HuH-7.5 (cell line): Measurements from ENCODE around the gene RBPJ.
"Not testable (repeated sequence)": the region's sequence is repeated elsewhere in the genome, so short reads cannot be mapped to it uniquely, and the experiment has no call there.

ENCODE experiments used
- DNase-seq: peaks from one replicate; pipeline ENCODE4 v3.0.0; 2011; ENCODE audit warnings: low spot score

Gene RBPJ

DNA sequence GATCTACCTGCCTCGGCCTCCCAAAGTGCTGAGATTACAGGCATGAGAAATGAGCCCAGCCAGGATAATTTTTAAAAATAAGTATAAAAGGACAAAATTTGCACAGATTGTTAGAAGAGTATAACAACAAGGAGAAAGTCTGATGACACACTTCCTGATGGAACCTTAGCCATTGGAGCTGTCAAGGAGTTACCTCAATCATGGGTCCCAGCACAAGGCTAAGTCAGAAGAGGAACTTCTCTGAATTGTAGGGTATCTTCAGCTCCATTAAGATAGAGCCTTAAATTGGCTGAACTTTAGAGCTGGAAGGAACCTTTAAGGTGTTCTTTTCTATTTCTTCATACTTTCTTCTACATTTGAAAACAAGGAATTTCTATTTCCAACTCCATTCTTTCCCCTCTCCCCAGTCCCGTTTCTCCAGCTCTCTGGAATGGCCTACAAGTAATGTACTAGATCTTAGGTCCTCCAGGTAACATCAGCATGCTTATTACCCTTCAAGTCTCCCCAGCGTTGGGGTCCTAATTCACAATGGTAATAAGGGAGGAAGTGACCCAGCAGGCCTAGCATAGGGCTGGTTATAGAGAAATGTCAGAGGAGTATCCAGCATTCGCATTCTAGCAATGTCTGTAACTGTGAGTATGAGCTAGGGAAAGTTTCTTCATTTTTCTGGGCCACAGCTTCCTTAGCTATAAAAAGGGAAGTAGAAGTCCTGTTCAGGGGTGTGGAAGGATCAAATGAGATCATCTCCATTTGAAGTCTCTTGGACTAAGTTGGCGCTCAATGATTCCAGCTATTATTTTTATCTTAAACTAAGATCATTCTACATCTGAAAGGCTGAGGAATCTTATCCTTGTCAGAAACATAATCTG, 18.5 kb upstream of the RBPJ start:
- DNase-seq, result no peak

DNA sequence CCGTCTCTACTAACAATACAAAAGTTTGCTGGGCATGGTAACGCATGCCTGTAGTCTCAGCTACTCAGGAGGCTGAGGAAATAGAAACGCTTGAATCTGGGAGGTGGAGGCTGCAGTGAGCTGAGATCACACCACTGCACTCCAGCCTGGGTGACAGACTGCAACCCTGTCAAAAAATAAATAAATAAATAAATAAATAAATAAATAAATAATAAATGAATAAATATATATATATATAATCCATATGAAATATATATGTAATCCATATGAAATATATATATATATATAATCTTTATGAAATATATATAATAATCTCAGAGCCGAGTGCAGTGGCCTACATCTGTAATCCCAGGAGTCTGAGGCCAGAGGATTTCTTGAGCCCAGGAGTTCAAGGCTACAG, 17.8 kb upstream of the RBPJ start:
- no peak for DNase-seq

DNA sequence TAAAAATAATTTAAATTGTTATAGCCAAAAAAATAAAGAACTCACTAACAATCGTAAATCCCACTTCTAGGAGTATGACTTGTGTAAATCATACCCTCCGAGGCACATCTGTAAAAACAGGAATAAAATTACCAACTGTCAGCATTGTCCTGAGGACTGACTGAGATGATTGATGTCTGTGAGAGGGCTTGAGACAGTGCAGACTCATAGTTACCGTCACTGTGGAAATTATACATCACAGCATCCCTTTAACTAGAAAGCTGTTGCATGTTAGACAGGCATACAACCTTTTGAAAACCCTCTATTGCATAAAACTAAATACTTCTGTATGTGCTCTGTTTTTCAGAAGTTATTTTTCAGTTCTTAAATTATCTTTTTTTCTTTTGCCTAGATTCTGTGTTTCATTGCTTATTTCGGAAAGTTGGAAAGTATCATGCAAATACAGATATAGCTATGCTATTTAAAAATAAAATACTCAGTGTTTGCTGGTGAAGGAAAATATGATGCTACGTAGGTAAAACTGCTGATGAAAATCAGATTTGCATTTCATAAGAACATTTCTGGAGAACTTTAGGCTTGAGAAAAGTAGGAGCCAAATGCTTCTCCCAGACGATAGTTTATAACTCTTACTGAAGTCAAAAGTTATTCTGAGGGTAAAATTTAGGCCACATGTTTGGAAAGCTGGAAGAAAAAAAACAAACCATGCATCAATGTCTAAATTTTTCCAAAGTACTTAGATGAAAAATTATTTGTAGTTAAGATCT, 13.6 kb upstream of the RBPJ start:
- DNase-seq, result no peak

DNA sequence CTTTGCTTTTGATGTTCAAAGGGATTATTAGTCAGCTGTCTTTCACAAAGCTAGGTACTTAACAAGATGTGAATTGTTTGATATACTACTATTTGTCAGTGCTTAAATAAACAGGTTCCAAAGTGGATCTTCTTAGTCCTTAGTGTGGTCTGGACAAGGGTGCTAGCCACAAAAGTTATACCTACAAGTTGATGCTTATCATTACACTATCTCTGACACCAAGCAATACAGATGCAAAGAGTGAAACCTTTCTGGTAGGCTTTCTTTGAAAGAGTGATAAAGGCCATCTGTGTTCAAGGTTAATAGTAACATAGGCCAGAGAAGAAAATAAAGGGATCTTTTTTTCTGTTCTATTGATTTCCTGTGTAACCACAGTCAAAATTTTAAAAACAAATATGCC, 12.2 kb upstream of the RBPJ start:
- no peak for DNase-seq

DNA sequence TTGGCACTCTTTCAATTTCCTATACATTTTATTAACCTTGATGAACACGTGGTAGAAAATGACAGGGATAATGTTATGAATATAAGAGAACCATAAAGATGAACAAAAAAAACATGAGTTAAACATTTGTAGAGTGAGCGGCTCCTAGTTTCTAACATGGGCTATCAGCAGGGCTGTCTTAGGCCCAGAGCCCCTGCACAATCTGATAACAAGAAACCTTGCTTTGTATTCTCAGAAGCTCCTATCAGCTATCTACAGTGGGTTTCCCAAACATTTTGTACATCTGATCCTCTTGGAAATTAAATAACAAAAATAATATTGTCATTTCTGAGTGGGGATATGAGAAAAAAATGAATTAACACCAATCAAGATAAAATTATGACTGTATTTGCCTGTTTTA, 10.6 kb upstream of the RBPJ start:
- DNase-seq, result no peak

DNA sequence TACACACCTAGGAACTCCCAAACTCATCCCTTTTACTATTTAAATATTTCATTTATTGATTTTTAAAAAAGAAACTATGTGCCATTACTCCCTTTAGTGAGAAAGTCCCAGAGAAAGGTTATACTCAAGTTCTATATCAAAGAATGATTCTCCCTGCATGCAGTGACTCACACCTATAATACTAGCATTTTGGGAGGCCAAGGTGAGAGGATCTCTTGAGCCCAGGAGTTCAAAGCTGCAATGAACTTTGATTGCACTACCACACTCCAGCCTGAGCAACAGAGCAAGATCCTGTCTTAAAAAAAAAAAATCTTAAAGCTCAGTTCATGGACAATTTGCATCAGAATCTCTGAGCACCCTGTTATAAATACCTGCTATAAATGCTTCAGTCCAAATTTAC, 9.2 kb upstream of the RBPJ start:
- DNase-seq, result no peak

DNA sequence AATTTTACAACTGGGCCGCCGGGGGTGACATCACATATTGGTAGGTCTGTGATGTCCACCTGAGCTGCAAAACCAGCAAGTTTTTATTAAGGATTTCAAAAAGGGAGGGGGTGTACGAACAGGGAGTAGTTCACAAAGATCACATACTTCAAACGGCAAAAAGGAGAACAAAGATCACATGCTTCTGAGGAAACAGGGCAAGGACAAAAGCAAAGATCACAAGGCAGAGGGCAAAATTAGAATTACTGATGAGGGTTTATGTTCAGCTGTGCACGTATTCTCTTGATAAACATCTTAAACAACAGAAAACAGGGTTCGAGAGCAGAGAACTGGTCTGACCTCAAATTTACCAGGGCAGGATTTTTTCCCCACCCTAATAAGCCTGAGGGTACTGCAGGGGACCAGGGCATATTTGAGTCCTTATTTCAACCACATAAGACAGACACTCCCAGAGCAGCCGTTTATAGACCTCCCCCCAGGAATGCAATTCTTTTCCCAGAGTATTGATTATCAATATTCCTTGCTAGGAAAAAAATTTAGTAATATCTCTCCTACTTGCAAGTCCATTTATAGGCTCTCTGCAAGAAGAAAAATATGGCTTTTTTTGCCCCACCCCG, 5.4 kb upstream of the RBPJ start:
- not testable (repeated sequence) for DNase-seq

DNA sequence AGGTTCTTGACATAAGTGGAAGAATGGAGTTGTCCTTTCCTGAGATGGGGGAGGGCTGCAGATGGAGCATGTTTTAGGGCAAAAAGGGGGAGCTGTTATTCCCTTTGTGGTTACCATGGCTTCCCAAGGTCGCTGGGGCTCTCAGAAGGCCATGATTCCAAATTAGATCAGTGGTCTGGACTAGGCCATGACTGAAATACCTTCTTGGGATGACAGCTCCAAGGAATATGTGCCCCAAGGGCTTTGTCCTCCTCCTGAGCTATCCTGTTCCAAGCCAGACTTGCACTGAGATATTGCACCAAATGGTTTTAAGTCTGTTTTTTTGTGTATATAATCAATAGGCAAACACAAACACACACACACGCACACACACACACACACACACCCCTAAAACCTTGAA, 3.0 kb upstream of the RBPJ start:
- no peak for DNase-seq

DNA sequence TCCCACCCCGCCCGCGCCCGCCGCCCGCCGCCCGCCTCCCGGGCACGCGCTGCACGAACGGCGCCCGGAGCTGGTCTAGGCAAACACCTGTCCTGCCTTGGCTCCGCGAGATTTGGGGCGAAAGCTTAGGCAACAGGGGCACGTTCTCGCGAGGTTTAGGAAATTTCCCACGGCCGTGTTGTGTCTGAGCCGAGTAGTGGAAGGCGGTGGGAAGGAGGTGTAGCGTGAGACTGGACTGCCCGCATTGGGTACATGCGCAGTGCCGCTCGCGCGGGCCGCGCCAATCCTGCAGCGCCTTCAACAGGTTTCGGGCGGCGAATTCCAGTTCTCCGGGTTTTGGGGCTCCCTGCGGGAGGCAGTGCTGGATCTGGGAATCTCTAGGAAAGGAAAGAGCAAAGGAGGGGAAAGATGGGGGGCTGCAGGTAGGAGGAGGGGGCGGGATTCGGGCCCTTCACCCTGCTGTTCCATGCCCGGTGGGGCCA, 1.3 kb upstream of the RBPJ start:
- peak; percentile 99 for DNase-seq

DNA sequence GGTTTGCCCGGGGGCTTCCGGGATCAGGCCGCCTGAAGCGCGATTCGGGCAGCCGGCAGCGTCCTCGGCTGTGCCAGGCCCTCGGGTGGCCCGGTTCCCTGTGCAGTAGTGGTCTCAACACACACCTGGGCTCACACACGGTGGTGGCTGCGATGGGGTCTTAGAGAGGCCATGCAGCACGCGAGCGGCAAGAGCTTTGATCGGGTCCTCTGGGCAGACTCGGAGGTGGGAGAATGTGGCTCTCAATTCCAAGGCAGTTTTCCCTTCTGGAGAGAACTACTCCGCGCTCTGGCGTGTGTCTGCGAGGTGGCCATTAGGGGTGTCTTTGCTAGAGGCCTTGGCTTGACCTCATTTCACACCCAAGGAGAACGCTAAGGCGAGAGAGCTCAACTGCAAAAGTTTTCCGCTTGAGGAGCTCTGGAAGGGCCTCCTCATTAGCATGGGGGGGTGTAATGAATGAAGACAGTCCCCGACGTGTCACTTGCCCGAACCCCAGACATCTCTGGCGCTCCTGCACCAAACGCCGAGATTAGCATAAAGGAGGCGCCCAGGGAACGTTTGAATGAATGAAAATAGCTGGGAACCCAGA, 771 bp upstream of the RBPJ start:
- no peak for DNase-seq

DNA sequence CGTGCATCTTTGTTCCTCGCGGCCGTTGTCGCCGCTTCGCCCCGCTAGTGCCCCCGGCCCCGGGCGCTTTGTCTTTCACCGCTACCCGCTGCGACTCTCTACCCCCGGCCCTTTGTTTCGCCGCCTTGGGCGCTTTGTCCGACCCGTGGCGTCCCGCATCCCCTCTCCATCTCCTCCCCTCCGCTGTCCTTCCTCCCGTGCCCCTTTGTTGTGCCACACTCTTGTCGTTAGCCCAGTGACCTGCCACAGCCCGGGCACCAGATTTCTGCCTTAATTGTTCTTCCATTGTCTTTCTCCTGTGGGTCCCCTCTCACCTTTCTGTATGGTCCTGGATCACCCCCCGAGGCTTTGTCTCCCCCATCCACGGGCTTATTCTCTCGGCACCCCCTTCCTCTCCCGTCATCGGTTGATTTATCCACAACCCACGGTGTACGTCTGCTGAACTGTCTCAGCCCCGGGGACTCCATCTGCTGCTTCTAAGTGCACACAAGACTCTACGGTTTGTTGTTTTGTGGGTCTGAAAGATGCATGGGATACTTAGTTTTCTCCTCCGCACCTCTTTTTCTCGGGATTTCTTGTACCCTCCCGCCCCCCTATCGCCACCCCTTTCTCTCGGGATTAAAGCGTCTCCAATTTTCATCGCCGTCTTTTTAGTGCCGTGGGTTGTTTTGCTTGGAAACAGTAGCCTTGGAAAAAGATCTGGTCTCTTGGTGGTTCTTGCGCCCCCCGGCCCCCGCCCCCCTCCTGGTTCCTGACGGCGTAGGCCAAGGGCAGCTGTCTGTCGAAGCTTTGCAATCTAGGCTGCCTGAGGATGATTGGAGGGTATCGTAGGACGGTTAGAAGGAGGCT, 783 bp downstream of the RBPJ start:
- DNase-seq, result peak; percentile 66

DNA sequence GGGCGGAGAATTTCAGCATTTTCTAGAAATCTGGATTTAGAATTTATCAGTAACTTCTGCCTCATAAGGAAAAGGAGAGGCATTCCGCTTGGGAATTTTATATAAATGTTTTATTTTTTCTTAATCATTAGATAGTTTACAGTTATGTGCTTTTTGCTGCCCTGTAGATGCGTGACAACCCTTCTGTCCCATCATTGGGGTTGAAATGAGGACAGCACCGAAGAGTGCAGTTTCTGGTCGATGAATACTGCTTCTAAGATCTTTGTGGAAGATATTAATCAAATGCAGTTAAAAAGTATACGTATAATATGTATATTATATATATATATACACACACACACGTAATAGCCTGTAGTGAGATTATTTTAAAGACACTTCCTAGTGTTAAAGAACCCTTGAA, 1.5 kb downstream of the RBPJ start:
- no peak for DNase-seq

DNA sequence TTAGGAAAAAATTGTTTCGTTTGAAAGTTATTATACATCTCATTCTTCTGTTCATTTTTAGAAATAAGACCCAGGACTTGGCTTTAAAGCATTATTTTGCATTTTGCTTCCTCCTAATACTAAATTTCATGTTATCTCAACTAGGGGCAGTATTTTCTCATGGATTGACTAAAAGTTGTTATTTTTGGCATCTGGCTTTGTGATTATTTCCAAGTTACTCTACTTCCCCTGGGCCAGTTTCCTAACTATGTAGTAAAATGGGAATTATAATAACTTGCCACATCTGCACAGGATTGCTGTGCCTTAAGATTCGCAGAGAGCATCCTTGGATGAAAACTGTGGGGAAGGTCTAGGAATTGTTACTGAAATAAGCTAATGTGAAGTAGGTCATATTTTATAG, 3.0 kb downstream of the RBPJ start:
- no peak for DNase-seq

DNA sequence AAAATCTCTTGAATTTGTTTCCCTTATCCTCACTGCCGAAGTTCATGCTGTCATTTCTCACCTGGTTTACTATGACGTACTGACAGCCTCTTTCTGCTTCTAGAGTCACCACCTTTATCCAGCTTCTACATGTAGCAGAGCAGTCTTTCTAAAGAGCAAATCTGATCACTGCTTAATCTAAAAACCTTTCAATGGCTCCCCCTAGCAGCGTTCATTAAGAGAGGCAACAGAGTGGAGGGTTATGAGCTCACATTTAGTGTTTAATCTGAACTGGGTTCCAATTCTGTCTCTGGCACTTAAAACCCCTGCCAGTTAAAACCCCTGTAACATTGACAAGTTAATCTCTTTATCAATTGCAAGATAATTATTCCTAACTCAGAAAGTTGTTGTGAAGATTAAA, 4.4 kb downstream of the RBPJ start:
- no peak for DNase-seq

DNA sequence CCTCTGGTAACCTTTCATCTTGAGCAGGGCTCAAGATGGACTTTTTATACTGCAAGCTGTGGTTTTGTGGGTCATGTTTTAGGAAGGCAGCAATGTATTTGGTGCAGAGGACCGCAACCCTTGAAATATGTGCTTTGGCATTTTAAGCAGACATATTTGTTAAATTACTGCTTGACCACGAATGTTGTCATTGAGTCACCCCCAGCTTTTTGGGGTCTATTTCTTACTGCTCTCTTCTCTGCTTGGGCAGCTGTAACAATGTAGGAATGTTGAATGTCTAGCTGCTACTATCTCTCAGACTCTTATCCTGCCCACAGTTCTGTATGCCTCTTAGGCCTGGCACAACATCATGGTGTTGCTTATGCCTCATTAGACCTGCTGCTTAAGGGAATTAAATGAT, 6.0 kb downstream of the RBPJ start:
- no peak for DNase-seq

DNA sequence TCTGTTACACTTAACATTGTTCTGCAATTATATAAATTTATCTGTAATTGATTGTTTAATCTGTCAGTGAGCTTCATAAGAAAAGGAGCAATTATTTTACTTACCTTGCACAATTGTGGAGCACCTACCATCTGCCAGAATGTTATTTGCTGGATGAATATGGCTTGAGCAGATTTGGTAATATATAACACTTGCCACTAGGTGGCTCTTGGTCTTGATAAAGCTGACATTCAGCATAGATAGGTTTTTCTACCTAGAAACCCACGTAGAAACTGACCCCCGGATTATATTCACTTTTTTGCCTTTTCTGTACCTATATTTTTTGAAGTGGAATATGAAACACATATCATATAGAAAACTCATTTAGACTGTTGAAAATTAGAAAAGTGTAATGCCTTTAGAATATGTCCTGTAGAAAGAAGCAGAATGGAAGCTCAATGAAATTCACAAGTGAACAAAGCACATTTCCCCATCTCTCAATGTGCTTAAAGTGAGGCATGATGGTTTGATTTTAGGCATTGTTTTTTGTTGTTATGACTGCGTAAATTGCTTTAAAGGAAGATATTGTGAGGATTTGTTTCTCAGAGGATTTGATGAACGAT, 9.5 kb downstream of the RBPJ start:
- peak; percentile 42 for DNase-seq

DNA sequence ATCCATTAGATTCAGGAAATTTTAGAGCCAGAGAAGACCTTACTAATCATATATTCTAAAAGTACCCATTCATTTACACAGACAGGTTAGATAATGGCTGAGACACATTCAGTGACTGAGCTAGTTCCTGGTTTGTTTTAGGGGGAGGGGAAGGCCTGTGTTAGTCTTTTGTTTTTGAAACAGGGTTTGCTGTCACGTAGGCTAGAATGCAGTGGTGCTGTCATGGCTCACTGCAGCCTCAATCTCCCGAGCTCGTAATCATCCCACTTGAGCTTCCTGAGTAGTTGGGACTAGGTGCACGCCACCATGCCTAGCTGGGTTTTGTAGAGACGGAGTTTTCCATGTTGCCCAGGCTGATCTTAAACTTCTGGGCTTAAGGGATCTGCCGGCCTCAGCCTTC, 10.1 kb downstream of the RBPJ start:
- no peak for DNase-seq

DNA sequence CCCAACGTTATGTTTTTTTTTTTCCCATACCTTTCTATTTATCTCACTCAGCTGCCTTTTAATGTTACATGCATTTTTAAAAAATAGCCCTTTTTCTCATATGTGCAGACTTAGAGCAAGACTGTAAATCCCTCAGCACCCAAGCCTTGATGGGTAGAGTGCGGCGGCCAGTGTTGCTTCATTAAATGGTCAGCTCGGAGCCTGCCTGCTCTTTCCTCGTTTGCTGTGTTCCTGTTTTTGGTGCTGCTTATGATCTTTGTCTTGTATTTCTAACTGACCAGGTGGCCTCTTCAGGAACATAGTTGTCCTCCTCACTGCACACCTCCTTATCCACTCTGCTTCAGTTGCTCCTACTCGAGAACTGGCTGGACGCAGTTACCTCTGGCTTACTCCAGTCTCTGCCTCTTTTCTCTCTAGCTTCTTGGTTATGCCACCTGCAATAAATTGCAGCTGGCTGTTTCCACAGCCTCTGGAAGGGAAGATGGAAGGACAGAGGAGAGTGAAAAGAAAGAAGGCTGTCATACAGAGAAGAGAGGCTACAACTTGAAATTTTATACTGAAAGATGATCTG, 10.7 kb downstream of the RBPJ start:
- no peak for DNase-seq

DNA sequence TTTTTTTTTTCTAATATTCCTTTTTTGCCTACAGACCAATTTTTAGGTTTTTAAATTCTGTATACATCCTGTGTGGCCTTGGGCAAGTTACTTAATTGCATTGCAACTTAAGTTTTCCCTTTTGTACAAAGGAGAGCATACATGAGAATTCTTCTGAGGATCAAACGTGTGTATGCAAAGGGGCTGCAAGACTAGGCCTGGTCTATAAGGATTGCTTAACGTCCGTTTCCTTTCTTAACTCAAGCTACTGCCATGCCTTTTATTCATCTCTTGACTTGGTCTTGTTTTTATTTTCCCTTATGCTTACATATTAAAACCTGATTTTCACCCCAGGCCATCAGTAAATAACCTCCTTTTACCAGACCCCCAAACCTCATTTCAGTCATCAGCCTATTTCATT, 13.6 kb downstream of the RBPJ start:
- no peak for DNase-seq

DNA sequence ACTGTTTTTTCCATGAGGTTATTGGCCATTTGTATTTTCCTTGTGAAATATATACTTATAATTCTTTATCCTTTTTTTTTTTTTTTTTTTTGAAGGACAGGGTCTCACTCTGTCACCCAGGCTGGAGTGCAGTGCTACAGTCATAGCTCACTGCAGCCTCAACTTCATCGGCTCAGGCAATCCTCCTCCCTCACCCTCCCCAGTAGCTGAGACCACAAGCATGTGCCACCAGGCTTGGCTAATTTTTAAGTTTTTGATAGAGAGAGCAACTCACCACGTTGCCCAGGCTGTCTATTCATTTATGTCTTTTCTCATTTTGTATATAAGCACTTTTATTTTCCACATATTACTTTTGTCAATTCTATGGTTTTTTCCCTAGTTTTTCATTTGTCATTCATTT, 16.8 kb downstream of the RBPJ start:
- DNase-seq, result no peak
